K562 (cell line): Measurements from ENCODE around the gene NCOR2. TPM values are rescaled to one million over a fixed set of nuclear protein-coding genes. Genes with fewer than 3 reads are reported as not detected.
A peak's percentile ranks its signal among the peaks of the same experiment; 100 is the strongest.

Experiments
- DACH1 ChIP-seq: fragments of 450-650 bp; IDR thresholded peaks from 2 replicates; pipeline ENCODE4 v1.6.1; 2018; ENCODE audit not compliant: partially characterized antibody
- DPF2 ChIP-seq: fragments of 450-650 bp; IDR thresholded peaks from 2 replicates; pipeline ENCODE4 v1.6.1; 2016
- NBN ChIP-seq: fragments of 450-650 bp; IDR thresholded peaks from 2 replicates; pipeline ENCODE4 v1.6.1; 2016; ENCODE audit warnings: low read depth, mild to moderate bottlenecking
- NRF1 ChIP-seq, 2 experiments: fragments of 450-650 bp; IDR thresholded peaks in 1 of 2; conservative IDR thresholded peaks in 1 of 2; 2 replicates each; pipeline ENCODE4 v1.6.1; 2014; ENCODE audit warnings: mild to moderate bottlenecking in 2 of 2
- POLR2A ChIP-seq: fragments of 450-650 bp; conservative IDR thresholded peaks from 2 replicates; pipeline ENCODE4 v1.6.1; 2016
- polyA plus RNA-seq, 8 experiments: library from polyadenylated mRNA; depleted of rRNA in 4 of 8; stranded (reverse) in 5 of 8; unstranded in 3 of 8; fragments of >200 nt; fragmentation: Nextera tagmentation in 2 of 8; fragmentation: Illumina TruSeq in 1 of 8; extraction: Ambion mirVana in 2 of 8; extraction: Trizol in 1 of 8; gene quantifications; 2 replicates each; pipeline versions ENCODE4 v1.2.1 to v1.2.3, GENCODE V29; 2011 to 2014; ENCODE audit warnings: inconsistent platforms in 1 of 8, missing spikeins in 1 of 8
- total RNA-seq, 7 experiments: library from RNA; depleted of rRNA in 6 of 7; stranded (reverse); fragments of >200 nt in 6 of 7; fragmentation: Illumina TruSeq in 2 of 7; extraction: Trizol in 2 of 7; gene quantifications; 2 replicates each; pipeline versions ENCODE4 v1.2.1 to v1.2.3, GENCODE V29; 2011 to 2021; ENCODE audit warnings: low replicate concordance in 1 of 7
- TF ChIP-seq, protein P1 (sequence below), 2 experiments: fragments of 450-650 bp in 1 of 2; IDR thresholded peaks; 2 replicates each; pipeline ENCODE4 v1.6.1; 2011 to 2017; ENCODE audit warnings: low read depth in 2 of 2, antibody characterized with exemption in 1 of 2, borderline replicate concordance in 1 of 2, low read length in 1 of 2, mild to moderate bottlenecking in 1 of 2, mixed read lengths in 1 of 2; ENCODE audit not compliant: control insufficient read depth in 1 of 2
- TF ChIP-seq, protein P2 (sequence below), 2 experiments: IDR thresholded peaks; 2 replicates each; pipeline ENCODE4 v1.6.1; 2012; ENCODE audit warnings: improper control_type of control experiment in 2 of 2, low read depth in 2 of 2, low read length in 2 of 2, borderline replicate concordance in 1 of 2
- TF ChIP-seq, protein P3 (sequence below), 2 experiments: fragments of 450-650 bp in 1 of 2; sonication (generic) in 1 of 2; formaldehyde crosslinking in 1 of 2; IDR thresholded peaks; 2 replicates each; pipeline versions ENCODE4 v1.7.1 to v1.9.0; 2016 to 2022; ENCODE audit warnings: inconsistent platforms in 1 of 2, mild to moderate bottlenecking in 1 of 2, missing genetic modification reagents in 1 of 2
- TF ChIP-seq, protein P4 (sequence below): sonication (generic); formaldehyde crosslinking; IDR thresholded peaks from 2 replicates; pipeline ENCODE4 v1.8.1; 2023; ENCODE audit warnings: mild to moderate bottlenecking, missing genetic modification reagents

The NCOR2 gene
- total and polyA plus RNA-seq, 9 of the 15 experiments (the other 6 are each of a cell fraction or from before 2014, with no cell fraction given), result 0.18 to 126 (median 8.4) TPM

DNA sequence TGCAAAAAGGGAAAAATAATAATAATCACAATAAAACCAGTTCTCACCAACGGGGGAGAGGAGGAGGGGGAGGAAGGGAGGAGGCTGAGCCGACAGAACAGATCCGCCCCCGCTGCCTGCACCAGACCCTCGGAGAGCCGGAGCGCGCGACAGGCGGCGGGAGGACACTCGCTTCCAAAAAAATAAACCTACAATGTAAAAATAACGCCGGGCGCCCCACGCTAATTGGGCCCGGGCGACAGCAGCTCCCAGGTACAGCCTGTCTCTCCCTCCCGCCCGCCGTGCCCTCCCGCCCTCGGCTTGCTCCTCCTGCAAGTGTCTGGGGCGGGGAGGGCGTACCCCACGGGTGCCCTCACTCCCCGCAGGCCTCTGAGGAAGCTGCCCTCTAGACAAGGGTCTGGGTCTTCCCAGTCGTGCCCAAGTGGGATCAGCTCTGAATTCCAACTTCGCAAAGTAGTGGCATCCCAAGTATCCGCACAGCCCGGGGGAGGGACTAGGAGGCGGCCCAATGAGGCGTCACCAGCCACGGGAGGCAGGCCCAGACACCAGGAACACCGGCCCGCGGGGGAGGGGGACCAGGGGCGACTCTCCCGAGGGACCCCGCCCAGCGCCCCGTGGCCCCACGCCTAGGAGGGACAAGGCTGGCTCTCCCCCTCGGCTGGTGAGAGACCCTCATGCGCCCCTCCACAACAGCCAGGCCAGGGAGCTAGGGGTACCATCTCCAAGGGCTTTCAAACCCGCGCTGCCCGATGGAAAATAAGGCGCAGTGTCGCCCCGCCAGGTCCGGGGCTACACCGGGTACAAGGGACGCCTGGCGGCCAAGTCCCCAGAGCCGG, 1.0 kb downstream of the NCOR2 start (continued):
- TF ChIP-seq, protein P1, sequence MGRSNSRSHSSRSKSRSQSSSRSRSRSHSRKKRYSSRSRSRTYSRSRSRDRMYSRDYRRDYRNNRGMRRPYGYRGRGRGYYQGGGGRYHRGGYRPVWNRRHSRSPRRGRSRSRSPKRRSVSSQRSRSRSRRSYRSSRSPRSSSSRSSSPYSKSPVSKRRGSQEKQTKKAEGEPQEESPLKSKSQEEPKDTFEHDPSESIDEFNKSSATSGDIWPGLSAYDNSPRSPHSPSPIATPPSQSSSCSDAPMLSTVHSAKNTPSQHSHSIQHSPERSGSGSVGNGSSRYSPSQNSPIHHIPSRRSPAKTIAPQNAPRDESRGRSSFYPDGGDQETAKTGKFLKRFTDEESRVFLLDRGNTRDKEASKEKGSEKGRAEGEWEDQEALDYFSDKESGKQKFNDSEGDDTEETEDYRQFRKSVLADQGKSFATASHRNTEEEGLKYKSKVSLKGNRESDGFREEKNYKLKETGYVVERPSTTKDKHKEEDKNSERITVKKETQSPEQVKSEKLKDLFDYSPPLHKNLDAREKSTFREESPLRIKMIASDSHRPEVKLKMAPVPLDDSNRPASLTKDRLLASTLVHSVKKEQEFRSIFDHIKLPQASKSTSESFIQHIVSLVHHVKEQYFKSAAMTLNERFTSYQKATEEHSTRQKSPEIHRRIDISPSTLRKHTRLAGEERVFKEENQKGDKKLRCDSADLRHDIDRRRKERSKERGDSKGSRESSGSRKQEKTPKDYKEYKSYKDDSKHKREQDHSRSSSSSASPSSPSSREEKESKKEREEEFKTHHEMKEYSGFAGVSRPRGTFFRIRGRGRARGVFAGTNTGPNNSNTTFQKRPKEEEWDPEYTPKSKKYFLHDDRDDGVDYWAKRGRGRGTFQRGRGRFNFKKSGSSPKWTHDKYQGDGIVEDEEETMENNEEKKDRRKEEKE (IDR thresholded peaks at IDR 0.05; ENCODE audit: borderline replicate concordance in 1 of 2, control insufficient read depth in 1 of 2, low read depth in 2 of 2, low read length in 1 of 2), result no peak
- TF ChIP-seq DPF2 (0 out of 2 replicates have a peak, but pooled peaks have one; percentile 17), POLR2A (peak; percentile 69), NRF1 (conservative IDR thresholded peaks at IDR 0.05 in 1 of 2, IDR thresholded peaks at IDR 0.05 in 1 of 2) (0 out of 4 replicates have a peak, but pooled peaks of 1 of the 2 experiments have one; percentile 10), NBN (no peak), DACH1 (no peak)
- TF ChIP-seq, protein P2, sequence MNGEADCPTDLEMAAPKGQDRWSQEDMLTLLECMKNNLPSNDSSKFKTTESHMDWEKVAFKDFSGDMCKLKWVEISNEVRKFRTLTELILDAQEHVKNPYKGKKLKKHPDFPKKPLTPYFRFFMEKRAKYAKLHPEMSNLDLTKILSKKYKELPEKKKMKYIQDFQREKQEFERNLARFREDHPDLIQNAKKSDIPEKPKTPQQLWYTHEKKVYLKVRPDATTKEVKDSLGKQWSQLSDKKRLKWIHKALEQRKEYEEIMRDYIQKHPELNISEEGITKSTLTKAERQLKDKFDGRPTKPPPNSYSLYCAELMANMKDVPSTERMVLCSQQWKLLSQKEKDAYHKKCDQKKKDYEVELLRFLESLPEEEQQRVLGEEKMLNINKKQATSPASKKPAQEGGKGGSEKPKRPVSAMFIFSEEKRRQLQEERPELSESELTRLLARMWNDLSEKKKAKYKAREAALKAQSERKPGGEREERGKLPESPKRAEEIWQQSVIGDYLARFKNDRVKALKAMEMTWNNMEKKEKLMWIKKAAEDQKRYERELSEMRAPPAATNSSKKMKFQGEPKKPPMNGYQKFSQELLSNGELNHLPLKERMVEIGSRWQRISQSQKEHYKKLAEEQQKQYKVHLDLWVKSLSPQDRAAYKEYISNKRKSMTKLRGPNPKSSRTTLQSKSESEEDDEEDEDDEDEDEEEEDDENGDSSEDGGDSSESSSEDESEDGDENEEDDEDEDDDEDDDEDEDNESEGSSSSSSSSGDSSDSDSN (IDR thresholded peaks at IDR 0.05; ENCODE audit: borderline replicate concordance in 1 of 2, low read depth in 2 of 2, low read length in 2 of 2), result 0 out of 4 replicates have a peak, but pooled peaks of 1 of the 2 experiments have one; percentile 37
- TF ChIP-seq, protein P3, sequence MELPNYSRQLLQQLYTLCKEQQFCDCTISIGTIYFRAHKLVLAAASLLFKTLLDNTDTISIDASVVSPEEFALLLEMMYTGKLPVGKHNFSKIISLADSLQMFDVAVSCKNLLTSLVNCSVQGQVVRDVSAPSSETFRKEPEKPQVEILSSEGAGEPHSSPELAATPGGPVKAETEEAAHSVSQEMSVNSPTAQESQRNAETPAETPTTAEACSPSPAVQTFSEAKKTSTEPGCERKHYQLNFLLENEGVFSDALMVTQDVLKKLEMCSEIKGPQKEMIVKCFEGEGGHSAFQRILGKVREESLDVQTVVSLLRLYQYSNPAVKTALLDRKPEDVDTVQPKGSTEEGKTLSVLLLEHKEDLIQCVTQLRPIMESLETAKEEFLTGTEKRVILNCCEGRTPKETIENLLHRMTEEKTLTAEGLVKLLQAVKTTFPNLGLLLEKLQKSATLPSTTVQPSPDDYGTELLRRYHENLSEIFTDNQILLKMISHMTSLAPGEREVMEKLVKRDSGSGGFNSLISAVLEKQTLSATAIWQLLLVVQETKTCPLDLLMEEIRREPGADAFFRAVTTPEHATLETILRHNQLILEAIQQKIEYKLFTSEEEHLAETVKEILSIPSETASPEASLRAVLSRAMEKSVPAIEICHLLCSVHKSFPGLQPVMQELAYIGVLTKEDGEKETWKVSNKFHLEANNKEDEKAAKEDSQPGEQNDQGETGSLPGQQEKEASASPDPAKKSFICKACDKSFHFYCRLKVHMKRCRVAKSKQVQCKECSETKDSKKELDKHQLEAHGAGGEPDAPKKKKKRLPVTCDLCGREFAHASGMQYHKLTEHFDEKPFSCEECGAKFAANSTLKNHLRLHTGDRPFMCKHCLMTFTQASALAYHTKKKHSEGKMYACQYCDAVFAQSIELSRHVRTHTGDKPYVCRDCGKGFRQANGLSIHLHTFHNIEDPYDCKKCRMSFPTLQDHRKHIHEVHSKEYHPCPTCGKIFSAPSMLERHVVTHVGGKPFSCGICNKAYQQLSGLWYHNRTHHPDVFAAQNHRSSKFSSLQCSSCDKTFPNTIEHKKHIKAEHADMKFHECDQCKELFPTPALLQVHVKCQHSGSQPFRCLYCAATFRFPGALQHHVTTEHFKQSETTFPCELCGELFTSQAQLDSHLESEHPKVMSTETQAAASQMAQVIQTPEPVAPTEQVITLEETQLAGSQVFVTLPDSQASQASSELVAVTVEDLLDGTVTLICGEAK (IDR thresholded peaks at IDR 0.05), result 0 out of 2 replicates have a peak, but pooled peaks have one; percentile 25
- TF ChIP-seq, protein P3 (CRISPR knock-in tag; IDR thresholded peaks at IDR 0.05), result no peak
- TF ChIP-seq, protein P4, sequence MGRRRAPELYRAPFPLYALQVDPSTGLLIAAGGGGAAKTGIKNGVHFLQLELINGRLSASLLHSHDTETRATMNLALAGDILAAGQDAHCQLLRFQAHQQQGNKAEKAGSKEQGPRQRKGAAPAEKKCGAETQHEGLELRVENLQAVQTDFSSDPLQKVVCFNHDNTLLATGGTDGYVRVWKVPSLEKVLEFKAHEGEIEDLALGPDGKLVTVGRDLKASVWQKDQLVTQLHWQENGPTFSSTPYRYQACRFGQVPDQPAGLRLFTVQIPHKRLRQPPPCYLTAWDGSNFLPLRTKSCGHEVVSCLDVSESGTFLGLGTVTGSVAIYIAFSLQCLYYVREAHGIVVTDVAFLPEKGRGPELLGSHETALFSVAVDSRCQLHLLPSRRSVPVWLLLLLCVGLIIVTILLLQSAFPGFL (CRISPR knock-in tag), result no peak
